Stomach (tissue), 4 donors: ENCODE data around the gene IFIT3.

Experiments
- CTCF ChIP-seq, 7 experiments: fragments of 450-650 bp in 4 of 7; fragments of 200-600 bp in 3 of 7; sonication (generic) in 3 of 7; IDR thresholded peaks; one replicate each; pipeline ENCODE4 v1.5.1; 2016 to 2019; ENCODE audit warnings: antibody characterized with exemption in 7 of 7, control low read depth in 2 of 7, mild to moderate bottlenecking in 1 of 7
- POLR2A ChIP-seq, 4 donors: fragments of 450-650 bp; IDR thresholded peaks; one replicate each; pipeline ENCODE4 v1.6.1; 2016; ENCODE audit warnings: antibody characterized with exemption in 4 of 4, control low read depth in 2 of 4, mild to moderate bottlenecking in 1 of 4, moderate library complexity in 1 of 4
- POLR2AphosphoS5 ChIP-seq, 3 donors: sonication (generic); formaldehyde crosslinking; IDR thresholded peaks; one replicate each; pipeline ENCODE4 v1.6.1; 2016; ENCODE audit warnings: antibody characterized with exemption in 3 of 3

DNA sequence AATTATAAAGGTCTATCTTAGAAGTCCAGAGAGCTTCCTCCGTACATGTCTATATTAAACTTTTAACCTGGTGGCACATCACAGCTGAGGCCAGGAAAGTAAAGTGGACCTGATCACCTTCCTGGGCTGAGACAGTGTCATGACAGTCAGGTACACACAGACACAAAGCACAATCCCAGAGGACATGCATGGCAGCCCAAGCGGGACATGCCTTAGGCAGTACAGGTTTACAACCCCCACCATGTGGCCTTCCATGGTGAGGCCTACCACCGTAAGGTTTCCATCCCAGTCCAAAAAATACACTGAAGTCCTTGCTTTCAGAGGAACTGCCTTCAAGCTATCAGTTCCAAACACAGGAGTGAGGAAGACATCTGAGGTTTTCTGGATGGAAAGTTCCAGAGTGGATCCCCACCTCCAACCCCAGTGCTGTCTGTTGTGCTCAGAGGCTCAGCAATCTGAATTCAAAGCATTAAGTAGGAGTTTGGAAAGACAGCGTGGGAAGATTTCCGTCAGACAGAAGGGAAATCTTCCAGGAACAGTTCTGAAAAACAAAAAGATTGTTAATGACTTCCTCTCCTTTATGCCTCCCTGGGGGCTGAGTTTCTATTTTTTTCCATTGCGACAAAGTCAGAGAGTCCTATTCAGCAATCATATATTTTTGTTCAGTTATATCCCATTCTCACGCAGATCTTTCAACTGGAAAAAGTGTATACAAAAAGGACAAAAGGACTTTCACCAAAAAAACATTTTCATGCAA lies 20.1 kb downstream of the IFIT3 start:
- TF ChIP-seq CTCF (IDR thresholded peaks at IDR 0.05) (no peak), POLR2A (IDR thresholded peaks at IDR 0.05) (no peak), POLR2AphosphoS5 (IDR thresholded peaks at IDR 0.05) (no peak)
